ENCODE data around the gene RAB9B. TPM values are rescaled to one million over a fixed set of nuclear protein-coding genes. Genes with fewer than 3 reads are reported as not detected.
"Not testable (repeated sequence)": the region's sequence is repeated elsewhere in the genome, so short reads cannot be mapped to it uniquely, and the experiment has no call there.

Gene RAB9B
- total RNA-seq, 1 experiment from 2014 or later, result 0.22 TPM

- TF ChIP-seq NFE2L1 (CRISPR knock-in tag; IDR thresholded peaks at IDR 0.05) (no peak), E2F5 (CRISPR knock-in tag; IDR thresholded peaks at IDR 0.05) (no peak), E2F1 (CRISPR knock-in tag; IDR thresholded peaks at IDR 0.05) (no peak), ZNF416 (CRISPR knock-in tag; IDR thresholded peaks at IDR 0.05) (no peak), USF2 (CRISPR knock-in tag; IDR thresholded peaks at IDR 0.05) (no peak), RELA (CRISPR knock-in tag; IDR thresholded peaks at IDR 0.05; ENCODE audit: borderline replicate concordance) (no peak), MYBL2 (CRISPR knock-in tag; IDR thresholded peaks at IDR 0.05) (no peak)
Observed at GRCh38 chrX:103818842-103819619, 13.0 kb downstream of the RAB9B start (continued).

- H3K27me3 Mint-ChIP-seq (ENCODE audit: low read depth), result peaks cover 26% of the 10 kb centered on the region
- H3K36me3 Mint-ChIP-seq, result no peaks in the 10 kb centered on the region
- ChIA-PET POLR2A (no interaction called here), CTCF (no interaction called here)
- ATAC-seq (no peak), DNase-seq (ENCODE audit: low spot score) (no peak)
- no peak overlapping the region for H3K4me3 Mint-ChIP-seq
- TF ChIP-seq CTCF (IDR thresholded peaks at IDR 0.05) (peak; percentile 60), PRRX2 (CRISPR knock-in tag; IDR thresholded peaks at IDR 0.05) (no peak), E2F5 (CRISPR knock-in tag; IDR thresholded peaks at IDR 0.05) (no peak)
- no peak overlapping the region for H3K27ac Mint-ChIP-seq
- no peaks in the 10 kb centered on the region for H3K9me3 Mint-ChIP-seq
- H3K4me1 Mint-ChIP-seq, result no peaks in the 10 kb centered on the region
Observed at GRCh38 chrX:103817502-103817901, 14.6 kb downstream of the RAB9B start.

GRCh38 chrX:103817101-103817500 lies 15.0 kb downstream of the RAB9B start:
- CTCF ChIA-PET; H3K9me3 Mint-ChIP-seq; H3K4me1 Mint-ChIP-seq; POLR2A ChIA-PET; H3K36me3 Mint-ChIP-seq; DNase-seq (ENCODE audit: low spot score); H3K4me3 Mint-ChIP-seq; H3K27ac Mint-ChIP-seq; ATAC-seq: not testable (repeated sequence)
- peaks cover 26% of the 10 kb centered on the region for H3K27me3 Mint-ChIP-seq (ENCODE audit: low read depth)

GRCh38 chrX:103811858-103812257 lies 20.2 kb downstream of the RAB9B start:
- DNase-seq (ENCODE audit: low spot score) (no peak), ATAC-seq (no peak)
- H3K4me1 Mint-ChIP-seq, result 0 out of 2 replicates have a peak, but pooled peaks cover 4% of the 10 kb centered on the region
- no peak overlapping the region for H3K27ac Mint-ChIP-seq
- ChIA-PET POLR2A (no interaction called here), CTCF (no interaction called here)
- H3K4me3 Mint-ChIP-seq, result no peak overlapping the region
- no peaks in the 10 kb centered on the region for H3K36me3 Mint-ChIP-seq
- TF ChIP-seq FOXP1 (CRISPR knock-in tag; IDR thresholded peaks at IDR 0.05; ENCODE audit: borderline replicate concordance), result no peak
- TF ChIP-seq FOXJ3 (CRISPR knock-in tag; IDR thresholded peaks at IDR 0.05; ENCODE audit: borderline replicate concordance), result no peak
- TF ChIP-seq NR1H2 (CRISPR knock-in tag; IDR thresholded peaks at IDR 0.05), result no peak
- no peak for TF ChIP-seq ELF4 (CRISPR knock-in tag; IDR thresholded peaks at IDR 0.05; ENCODE audit: low read depth)
- no peak for TF ChIP-seq ATF2 (CRISPR knock-in tag; IDR thresholded peaks at IDR 0.05; ENCODE audit: borderline replicate concordance, low read depth)
- TF ChIP-seq ERG (CRISPR knock-in tag; IDR thresholded peaks at IDR 0.05), result no peak
- no peak for TF ChIP-seq CTCF (IDR thresholded peaks at IDR 0.05)
- no peak for TF ChIP-seq TP53 (CRISPR knock-in tag; IDR thresholded peaks at IDR 0.05)
- no peaks in the 10 kb centered on the region for H3K9me3 Mint-ChIP-seq
- peaks cover 19% of the 10 kb centered on the region for H3K27me3 Mint-ChIP-seq (ENCODE audit: low read depth)

Measured in WTC11 (cell line).